ENCODE measurements around the gene CHRM1.
"Not testable (repeated sequence)": the region's sequence is repeated elsewhere in the genome, so short reads cannot be mapped to it uniquely, and the experiment has no call there.

The CHRM1 gene

DNA sequence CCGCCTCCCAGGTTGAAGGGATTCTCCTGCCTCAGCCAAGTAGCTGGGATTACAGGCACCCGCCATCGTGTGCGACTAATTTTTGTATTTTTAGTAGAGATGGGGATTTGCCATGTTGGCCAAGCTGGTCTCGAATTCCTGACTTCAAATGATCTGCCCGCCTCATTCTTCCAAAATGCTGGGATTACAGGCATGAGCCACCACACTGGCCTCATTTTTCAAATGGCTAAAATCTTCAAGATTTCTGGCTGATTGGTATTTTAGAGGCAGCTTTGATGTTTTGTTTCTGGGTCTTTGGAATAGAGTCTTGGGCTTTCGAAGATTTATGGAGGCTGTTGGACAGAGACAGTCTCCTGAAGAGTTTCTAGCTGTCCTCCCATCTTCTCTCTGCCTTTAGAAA, 46.3 kb downstream of the CHRM1 start:
- DNase-seq: no peak

DNA sequence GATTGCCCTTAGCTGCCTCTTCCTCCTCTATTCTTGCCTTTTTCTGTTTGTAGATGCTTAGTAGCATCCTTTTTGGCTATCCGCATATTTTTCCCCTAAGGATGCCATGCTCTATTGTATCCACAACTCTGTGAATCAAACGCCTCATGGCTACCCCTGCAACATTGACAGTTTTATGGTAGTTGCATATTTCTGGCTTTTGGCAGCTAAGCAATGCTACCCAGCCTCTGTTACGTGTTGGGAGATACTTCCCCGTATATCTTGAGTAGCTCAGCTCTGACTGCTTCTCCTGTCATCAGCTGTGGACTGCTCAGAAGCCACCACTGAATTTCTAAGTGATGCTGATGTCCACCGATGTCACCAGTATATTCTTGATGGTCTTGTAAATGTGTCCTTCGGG, 55.5 kb downstream of the CHRM1 start:
- DNase-seq: no peak

DNA sequence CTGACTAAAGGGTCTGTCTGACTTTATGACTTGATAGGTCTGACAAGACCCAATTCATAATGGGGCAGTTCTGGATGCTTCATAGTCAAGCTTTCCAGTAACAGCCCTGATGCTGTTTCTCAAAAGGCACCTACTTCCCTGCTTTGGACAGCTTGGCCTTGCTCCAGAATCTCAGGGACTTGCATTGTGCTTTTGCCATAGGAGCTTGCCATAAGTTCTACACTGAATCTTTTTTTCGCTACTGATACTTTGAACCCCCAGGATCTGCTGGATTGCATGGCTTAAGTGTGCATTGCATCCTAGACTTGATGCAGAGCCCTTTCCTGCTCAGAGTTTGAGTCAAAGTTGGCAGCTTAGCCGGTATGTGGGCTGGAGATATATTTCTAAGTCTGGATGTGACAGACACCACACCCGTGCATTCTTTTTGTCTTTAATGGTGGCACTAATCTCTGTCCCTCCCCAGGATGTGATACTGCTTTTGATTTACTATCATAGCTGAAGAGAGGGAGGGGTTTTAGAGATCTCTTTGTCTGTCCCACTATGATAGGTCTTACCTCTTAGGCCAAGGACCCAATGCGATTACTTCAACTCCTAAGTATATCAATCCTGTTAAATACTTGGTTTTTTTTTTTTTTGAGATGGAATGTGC, 57.4 kb downstream of the CHRM1 start:
- no peak for DNase-seq

DNA sequence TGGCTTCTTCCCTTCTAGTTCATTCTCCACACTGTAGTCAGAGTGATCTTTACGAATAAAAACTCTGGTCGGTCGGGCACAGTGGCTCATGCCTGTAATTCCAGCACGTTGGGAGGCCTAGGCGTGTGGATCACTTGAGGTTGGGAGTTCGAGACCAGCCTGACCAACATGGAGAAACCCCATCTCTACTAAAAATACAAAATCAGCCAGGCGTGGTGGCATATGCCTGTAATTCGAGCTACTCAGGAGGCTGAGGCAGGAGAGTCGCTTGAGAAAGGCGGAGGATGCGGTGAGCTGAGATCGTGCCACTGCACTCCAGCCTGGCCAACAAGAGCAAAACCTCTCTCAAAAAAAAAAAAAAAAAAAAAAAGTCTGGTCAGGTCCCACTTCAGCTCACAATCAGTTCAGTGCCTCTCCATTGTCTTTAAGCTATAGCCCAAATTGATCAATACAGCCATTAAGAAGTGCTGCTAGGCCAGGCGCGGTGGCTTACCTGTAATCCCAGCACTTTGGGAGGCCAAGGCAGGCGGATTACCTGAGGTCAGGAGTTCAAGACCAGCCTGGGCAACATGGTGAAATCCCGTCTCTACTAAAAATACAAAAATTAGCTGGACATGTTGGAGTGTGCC, 59.5 kb downstream of the CHRM1 start:
- not testable (repeated sequence) for DNase-seq

DNA sequence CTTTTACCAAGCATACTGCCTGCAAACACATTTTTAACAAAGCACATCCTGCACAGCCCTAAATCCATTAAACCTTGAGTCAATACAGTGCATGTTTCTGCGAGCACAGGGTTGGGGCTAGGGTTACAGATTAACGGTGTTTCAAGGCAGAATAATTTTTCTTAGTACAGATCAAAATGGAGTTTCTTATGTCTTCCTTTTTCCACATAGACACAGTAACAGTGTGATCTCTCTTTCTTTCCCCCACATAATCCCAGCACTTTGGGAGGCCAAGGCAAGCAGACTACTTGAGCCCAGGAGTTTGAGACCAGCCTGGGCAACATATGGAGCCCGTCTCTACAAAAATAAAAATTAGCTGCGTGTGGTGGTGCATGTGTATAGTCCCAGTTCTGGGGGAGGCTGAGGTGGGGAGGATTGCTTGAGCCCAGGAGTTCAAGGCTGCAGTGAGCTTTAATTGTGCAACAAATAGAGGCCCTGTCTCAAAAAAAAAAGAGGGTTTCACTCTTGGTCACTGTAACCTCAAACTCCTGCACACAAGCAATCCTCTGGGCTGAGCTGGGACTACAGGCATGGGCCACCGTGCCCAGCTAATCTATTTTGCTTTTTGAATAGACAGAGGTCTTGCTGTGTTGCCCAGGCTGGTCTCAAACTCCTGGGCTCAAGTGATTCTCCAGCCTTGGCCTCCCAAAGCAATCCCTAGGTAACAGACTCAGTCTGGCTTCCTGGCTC, 60.2 kb downstream of the CHRM1 start:
- DNase-seq: no peak

DNA sequence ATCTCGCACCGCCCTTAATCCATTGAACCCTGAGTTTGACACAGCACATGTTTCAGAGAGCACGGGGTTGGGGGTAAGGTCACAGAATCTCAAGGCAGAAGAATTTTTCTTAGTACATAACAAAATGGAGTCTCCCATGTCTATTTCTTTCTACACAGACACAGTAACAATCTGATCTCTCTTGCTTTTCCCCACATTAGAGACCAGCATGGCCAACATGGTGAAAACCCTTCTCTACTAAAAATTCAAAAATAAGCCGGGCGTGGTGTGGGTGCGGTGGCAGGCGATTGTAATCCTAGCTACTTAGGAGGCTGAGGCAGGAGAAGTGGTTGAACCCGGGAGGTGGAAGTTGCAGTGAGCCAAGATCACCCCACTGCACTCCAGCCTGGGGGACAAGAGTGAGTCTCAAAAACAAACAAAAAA, 61.9 kb downstream of the CHRM1 start:
- DNase-seq: not testable (repeated sequence)
